GM12801 (cell line): ENCODE measurements around the gene POLE.

ENCODE experiments used
- TF ChIP-seq, protein P1 (sequence below): IDR thresholded peaks from one replicate; pipeline ENCODE4 v1.5.1; 2011; ENCODE audit warnings: control low read depth; ENCODE audit not compliant: insufficient read length; ENCODE audit errors: extremely low read depth

Gene POLE

GRCh38 chr12:132703641-132704040, 16.5 kb upstream of the POLE start:
- TF ChIP-seq, protein P1, sequence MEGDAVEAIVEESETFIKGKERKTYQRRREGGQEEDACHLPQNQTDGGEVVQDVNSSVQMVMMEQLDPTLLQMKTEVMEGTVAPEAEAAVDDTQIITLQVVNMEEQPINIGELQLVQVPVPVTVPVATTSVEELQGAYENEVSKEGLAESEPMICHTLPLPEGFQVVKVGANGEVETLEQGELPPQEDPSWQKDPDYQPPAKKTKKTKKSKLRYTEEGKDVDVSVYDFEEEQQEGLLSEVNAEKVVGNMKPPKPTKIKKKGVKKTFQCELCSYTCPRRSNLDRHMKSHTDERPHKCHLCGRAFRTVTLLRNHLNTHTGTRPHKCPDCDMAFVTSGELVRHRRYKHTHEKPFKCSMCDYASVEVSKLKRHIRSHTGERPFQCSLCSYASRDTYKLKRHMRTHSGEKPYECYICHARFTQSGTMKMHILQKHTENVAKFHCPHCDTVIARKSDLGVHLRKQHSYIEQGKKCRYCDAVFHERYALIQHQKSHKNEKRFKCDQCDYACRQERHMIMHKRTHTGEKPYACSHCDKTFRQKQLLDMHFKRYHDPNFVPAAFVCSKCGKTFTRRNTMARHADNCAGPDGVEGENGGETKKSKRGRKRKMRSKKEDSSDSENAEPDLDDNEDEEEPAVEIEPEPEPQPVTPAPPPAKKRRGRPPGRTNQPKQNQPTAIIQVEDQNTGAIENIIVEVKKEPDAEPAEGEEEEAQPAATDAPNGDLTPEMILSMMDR: no peak

DNA sequence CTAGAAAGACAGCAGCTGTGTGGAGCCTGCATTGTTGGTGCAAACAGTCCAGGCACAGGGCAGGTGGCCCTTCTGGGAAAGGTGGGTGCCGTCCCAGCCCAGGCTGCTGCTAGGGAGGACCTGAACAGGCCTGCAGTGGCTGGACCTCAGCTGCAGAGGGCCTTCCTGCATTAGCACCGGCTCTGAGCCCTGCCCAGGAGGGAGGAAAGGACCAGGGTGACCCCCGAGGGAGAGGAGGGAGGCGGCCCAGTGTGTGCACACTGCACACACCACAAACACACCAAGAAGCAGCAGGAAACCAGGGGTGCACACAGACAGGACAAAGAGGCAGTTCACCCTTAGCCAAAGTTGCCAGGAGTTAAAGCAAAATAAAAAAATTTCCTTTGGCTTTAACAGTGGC, 15.5 kb upstream of the POLE start:
- TF ChIP-seq, protein P1: no peak

GRCh38 chr12:132700212-132700822, 13.2 kb upstream of the POLE start:
- TF ChIP-seq, protein P1: no peak

DNA sequence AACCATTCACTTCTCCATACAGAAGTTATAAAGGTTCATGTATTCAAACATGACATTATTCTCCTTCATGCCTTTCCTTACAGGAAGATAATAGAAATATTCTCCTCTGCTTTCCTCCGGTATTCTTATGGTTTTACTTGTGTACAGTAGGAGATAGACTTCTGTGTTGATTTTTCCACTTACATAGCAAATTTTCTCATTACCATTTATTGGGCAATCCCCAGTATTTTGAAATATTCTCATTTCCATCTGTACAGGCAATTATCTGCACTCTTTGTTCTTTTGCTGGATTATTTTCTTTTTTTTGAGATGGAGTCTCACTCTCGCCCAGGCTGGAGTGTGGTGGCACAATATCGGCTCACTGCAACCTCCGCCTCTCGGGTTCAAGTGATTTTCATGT, 11.2 kb upstream of the POLE start:
- TF ChIP-seq, protein P1: no peak

DNA sequence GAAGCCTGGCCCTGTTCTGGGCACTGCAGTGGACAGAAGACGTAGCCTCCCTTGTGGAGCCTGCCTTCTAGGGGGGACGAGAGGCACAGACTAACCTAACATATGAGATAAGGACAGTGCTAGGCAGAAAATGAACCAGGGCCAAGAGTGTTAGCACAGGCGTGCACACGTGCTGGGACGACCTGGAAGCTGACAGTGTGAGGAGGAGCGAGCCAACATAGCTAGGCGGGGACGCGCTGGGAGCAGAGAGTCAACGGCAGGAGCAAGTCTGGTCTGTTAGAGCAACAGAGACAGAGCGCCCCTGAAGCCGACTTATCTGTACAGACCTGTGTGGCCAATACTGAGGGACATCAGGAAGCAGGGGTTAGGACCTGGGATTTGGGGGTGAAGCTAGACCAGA, 8.3 kb upstream of the POLE start:
- TF ChIP-seq, protein P1: no peak

GRCh38 chr12:132690112-132690511, 3.0 kb upstream of the POLE start:
- TF ChIP-seq, protein P1: no peak

- TF ChIP-seq, protein P1: no peak
Observed at GRCh38 chr12:132689227-132689626, 2.1 kb upstream of the POLE start.
